C4-2B (cell line): ENCODE data around the gene HK1.

ENCODE experiments used
- H3K27ac ChIP-seq: fragments of 450-650 bp; 2 replicates; pipeline ENCODE4 v1.5.1; 2017
- ZFX ChIP-seq: fragments of 450-650 bp; IDR thresholded peaks from 2 replicates; pipeline ENCODE4 v1.6.1; 2017
- TF ChIP-seq, protein P1 (sequence below): fragments of 450-650 bp; conservative IDR thresholded peaks from 2 replicates; pipeline ENCODE4 v1.5.1; 2017; ENCODE audit warnings: mild to moderate bottlenecking

HK1 gene

DNA sequence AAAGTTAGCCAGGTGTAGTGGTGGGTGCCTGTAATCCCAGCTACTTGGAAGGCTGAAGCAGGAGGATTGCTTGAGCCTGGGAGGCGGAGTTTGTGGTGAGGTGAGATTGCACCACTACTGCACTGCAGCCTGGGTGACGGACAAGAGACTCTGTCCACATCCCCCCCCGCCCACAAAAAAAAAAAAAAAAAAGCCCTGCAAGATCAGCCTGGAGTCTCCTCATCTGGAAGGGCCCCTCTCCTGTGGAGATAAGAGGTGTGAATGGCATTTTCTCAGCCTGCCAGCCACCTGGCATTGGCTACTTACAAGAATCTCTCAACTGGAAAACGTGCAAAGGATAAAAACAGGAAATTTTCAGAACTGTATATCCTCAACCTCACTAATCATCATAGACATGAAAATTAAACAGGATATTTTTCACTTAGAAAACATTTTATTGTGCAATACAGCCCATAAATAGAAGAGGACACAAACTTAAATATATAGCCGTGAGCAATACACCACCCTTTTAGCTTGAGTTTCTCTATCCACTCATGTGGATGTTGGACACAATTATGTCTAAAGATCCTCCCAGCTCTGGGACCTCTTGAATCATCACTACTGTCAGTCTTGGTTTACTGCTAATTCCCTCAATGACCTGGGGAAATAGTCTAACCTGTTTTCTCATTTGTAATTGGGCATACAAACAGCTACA, 161.7 kb downstream of the HK1 start:
- H3K27ac ChIP-seq: peak overlapping the region; percentile 76
- TF ChIP-seq, protein P1, sequence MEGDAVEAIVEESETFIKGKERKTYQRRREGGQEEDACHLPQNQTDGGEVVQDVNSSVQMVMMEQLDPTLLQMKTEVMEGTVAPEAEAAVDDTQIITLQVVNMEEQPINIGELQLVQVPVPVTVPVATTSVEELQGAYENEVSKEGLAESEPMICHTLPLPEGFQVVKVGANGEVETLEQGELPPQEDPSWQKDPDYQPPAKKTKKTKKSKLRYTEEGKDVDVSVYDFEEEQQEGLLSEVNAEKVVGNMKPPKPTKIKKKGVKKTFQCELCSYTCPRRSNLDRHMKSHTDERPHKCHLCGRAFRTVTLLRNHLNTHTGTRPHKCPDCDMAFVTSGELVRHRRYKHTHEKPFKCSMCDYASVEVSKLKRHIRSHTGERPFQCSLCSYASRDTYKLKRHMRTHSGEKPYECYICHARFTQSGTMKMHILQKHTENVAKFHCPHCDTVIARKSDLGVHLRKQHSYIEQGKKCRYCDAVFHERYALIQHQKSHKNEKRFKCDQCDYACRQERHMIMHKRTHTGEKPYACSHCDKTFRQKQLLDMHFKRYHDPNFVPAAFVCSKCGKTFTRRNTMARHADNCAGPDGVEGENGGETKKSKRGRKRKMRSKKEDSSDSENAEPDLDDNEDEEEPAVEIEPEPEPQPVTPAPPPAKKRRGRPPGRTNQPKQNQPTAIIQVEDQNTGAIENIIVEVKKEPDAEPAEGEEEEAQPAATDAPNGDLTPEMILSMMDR: no peak
- TF ChIP-seq ZFX: no peak

DNA sequence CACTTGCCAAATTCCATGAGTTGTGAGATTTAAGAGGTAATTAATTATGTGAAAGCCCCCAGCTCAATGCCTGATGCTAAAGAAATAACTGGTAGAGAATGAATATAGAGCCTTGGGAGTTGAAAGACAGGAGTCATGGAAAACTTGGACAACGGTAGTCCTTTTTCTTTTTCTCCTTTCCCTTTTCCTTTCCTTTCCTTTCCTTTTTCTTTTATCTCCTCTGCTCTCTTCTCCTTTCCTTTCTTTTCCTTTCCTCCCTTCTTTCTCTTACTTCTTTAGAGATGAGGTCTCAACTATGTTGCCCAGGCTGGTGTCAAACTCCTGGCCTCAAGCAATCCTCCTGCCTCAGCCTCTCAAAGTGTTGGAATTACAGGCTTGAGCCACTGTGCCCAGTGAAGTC, 165.1 kb downstream of the HK1 start:
- TF ChIP-seq, protein P1: no peak
- TF ChIP-seq ZFX: no peak
- no peak overlapping the region for H3K27ac ChIP-seq

DNA sequence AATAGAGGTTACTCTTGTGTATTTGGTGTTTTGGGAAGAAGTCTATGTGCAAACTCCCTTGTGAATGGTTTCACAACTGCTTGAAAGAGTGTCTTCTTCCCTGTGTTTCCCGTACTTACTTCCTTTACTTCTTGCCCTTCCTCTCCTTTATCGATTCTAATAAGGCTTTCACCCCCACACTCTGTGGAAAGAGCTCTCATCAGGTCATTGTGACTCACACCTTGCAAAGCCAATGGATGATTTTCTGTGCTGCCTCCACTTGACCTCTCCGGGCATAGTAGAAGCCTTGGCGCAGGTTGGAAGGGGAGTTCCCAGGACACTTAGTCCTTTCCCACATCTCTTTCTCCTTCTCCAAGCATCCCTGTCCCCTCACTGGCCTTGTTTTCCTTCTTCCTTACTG, 166.7 kb downstream of the HK1 start:
- TF ChIP-seq ZFX: no peak
- H3K27ac ChIP-seq: peak overlapping the region; percentile 83; the same call in 1 of the 2 replicates

DNA sequence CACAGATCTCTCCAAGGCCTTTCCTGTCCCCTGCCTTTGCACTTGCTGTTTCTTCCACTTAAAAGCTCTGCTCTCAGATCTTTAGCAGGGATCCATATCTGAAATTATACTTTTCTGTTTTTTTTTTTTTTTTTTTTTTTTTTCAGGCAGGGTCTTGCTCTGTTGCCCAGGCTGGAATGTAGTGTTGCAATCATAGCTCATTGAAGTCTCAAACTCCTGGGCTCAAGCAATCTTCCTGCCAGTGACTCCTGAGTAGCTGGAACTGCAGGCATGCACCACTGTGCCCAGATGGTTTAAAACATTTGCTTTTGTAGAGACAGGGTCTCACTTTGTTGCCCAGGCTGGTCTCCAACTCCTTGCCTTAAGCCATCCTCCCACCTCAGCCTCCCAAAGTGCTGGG, 167.9 kb downstream of the HK1 start:
- peak overlapping the region; percentile 83 for H3K27ac ChIP-seq
- TF ChIP-seq, protein P1: no peak
- no peak for TF ChIP-seq ZFX

DNA sequence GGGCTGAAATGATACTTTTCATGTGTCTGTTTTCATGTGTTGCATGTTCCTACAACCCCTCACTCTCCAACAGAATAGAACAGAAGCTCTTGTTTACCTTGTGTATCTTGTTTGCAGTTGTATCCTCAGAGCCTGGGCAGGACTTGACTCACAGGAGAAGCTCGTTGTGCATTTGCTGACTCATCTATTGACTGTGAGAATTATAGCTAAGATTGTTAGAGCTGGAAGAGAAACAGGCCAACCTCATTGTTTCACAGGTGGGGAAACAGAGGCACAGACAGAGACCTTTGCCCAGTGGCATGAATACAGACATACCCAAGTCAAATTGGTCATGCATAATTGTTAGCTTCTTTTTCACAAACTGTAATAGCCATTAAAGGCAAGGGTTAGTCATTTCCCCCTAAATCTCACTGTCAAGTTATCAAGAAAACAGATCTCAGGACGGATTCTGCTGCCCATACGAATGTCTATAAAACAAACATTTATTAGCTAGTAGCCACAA, 168.4 kb downstream of the HK1 start:
- TF ChIP-seq ZFX: no peak
- TF ChIP-seq, protein P1: no peak
- peak overlapping the region; percentile 83 for H3K27ac ChIP-seq

DNA sequence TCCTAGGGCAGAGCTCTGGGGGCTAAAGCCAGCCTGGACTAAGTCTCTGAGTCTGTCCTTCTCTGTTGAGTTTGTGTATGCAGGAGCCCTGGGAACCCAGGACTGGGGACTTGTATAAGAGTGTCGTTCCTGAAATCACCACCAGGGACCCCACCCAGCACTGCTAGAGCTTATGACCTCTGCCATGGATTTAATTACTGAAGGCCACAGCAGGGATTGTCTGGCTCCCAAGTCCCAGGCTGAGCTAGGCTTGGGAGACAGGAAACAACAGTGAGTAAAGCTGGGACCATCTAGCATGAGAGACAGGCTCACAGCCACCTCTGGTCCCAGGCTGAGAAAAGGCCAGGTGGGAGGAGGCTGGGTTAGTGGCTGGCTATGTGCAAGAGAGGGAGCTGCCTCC, 171.5 kb downstream of the HK1 start:
- TF ChIP-seq ZFX: no peak
- TF ChIP-seq, protein P1: peak; percentile 80
- peak overlapping the region; percentile 84 for H3K27ac ChIP-seq

DNA sequence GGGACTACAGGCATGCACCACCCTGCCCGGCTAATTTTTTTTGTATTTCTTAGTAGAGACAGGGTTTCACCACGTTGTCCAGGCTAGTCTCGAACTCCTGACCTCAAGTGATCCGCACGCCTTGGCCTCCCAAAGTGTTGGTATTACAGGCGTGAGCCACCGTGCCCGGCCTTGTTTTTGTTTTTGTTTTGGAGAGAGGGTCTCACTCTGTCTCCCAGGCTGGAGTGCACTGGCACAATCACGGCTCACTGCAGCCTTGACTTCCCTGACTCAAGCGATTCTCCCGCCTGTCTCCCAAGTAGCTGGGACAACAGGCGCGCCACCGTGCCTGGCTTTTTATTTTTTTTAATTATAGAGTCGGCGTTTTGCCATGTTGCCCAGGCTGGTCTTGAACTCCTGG, 172.1 kb downstream of the HK1 start:
- peak overlapping the region; percentile 84 for H3K27ac ChIP-seq

DNA sequence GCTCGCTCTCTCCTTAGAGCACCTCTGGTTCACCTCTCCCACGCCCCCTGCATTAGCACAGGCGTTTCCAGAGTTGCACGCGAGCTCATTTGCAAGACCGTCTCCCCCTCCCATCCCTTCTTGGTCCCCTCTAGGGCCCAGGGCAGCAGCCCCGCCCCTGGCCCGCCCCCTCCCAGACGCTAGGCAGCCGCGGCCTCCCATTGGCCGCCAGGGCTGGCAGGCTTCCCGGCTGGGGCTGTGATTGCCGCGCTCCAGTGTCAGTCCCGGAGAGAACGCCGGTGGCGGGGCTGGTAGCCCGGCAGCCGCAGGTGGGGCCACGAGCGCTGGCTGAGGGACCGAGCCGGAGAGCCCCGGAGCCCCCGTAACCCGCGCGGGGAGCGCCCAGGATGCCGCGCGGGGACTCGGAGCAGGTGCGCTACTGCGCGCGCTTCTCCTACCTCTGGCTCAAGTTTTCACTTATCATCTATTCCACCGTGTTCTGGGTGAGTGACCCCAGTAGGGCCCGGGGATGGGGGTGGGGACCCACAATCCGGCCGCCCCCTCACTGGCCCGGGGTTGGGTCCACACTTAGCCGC, 173.0 kb downstream of the HK1 start, which contains the start of gene TSPAN15:
Gene TSPAN15, plus strand, starts transcription at position 257 of the 575 bp plus-strand sequence. Its CDS starts 130 bp downstream, at position 387.
- TF ChIP-seq ZFX: no peak
- TF ChIP-seq, protein P1: no peak
- peak within 1 kb of the TSS; percentile 84 for H3K27ac ChIP-seq
